Naive B cell (primary cell): ENCODE measurements around the gene ANKRD33. TPM values are rescaled to one million over a fixed set of nuclear protein-coding genes. Genes with fewer than 3 reads are reported as not detected.

ENCODE experiments used
- ATAC-seq, 2 donors: fragments of 150-1000 bp; cut with Tn5 transposase; 2 replicates each; pipeline ENCODE4 v1.10.0; 2021; ENCODE audit warnings: low read depth in 2 of 2, mild to moderate bottlenecking in 2 of 2, moderate library complexity in 2 of 2
- DNase-seq: peaks from one replicate; pipeline ENCODE4 v3.0.0; 2022
- H3K27ac Mint-ChIP-seq, 6 donors: one replicate each; pipeline ENCODE4 v1.8.0; 2020 to 2022; ENCODE audit warnings: mild to moderate bottlenecking in 6 of 6, mixed read lengths in 6 of 6, moderate library complexity in 5 of 6, inconsistent platforms in 2 of 6
- H3K27me3 Mint-ChIP-seq, 3 donors: one replicate each; pipeline ENCODE4 v1.8.0; 2021 to 2022; ENCODE audit warnings: mixed read lengths in 3 of 3, mild to moderate bottlenecking in 1 of 3
- H3K36me3 Mint-ChIP-seq, 2 donors: one replicate each; pipeline ENCODE4 v1.8.0; 2020 to 2022; ENCODE audit warnings: mixed read lengths in 2 of 2, inconsistent platforms in 1 of 2, mild to moderate bottlenecking in 1 of 2
- H3K4me1 Mint-ChIP-seq, 3 donors: one replicate each; pipeline ENCODE4 v1.8.0; 2020 to 2022; ENCODE audit warnings: mixed read lengths in 3 of 3, inconsistent platforms in 1 of 3, mild to moderate bottlenecking in 1 of 3, moderate library complexity in 1 of 3
- H3K4me3 Mint-ChIP-seq, 8 donors: one replicate each; pipeline ENCODE4 v1.8.0; 2020 to 2022; ENCODE audit warnings: mild to moderate bottlenecking in 8 of 8, mixed read lengths in 8 of 8, moderate library complexity in 8 of 8, inconsistent platforms in 2 of 8
- H3K9me3 Mint-ChIP-seq, 7 donors: one replicate each; pipeline ENCODE4 v1.8.0; 2020 to 2022; ENCODE audit warnings: mixed read lengths in 7 of 7, mild to moderate bottlenecking in 5 of 7, inconsistent platforms in 2 of 7, moderate library complexity in 1 of 7
- polyA plus RNA-seq, 6 donors: library from polyadenylated mRNA; unstranded; fragments of 300-500 nt; fragmentation: Illumina TruSeq; gene quantifications; one replicate each; pipeline ENCODE4 v1.2.3, GENCODE V29; 2021; ENCODE audit warnings: low read depth in 6 of 6

Gene ANKRD33
- polyA plus RNA-seq, 6 donors from 2014 or later: not detected

GRCh38 chr12:51913071-51914033, 25.4 kb downstream of the ANKRD33 start:
- Mint-ChIP-seq H3K36me3 (peaks cover 0 to 5% of the 10 kb centered on the region in 2 donors), H3K27me3 (peaks cover 11 to 61% (median 52%) of the 10 kb centered on the region in 3 donors), H3K4me1 (peaks cover 0 to 11% (median 8%) of the 10 kb centered on the region in 3 donors), H3K9me3 (no peaks in the 10 kb centered on the region), H3K4me3 (no peak overlapping the region), H3K27ac (no peak overlapping the region)
- ATAC-seq (no peak), DNase-seq (no peak)

- H3K4me3 Mint-ChIP-seq: peak overlapping the region in 1 of 8 donors; percentile 35
- H3K27ac Mint-ChIP-seq: peak overlapping the region in 1 of 6 donors; percentile 37
- DNase-seq (no peak), ATAC-seq (no peak)
- H3K9me3 Mint-ChIP-seq: no peaks in the 10 kb centered on the region
- H3K36me3 Mint-ChIP-seq: no peaks in the 10 kb centered on the region
- peaks cover 5 to 52% (median 44%) of the 10 kb centered on the region in 3 donors for H3K27me3 Mint-ChIP-seq
- peaks cover 0 to 11% (median 8%) of the 10 kb centered on the region in 3 donors for H3K4me1 Mint-ChIP-seq
Measured at GRCh38 chr12:51914034-51914923, 26.4 kb downstream of the ANKRD33 start.

- Mint-ChIP-seq H3K27me3 (peaks cover 0 to 47% (median 36%) of the 10 kb centered on the region in 3 donors), H3K36me3 (no peaks in the 10 kb centered on the region), H3K4me1 (peaks cover 0 to 11% (median 8%) of the 10 kb centered on the region in 3 donors), H3K9me3 (no peaks in the 10 kb centered on the region), H3K4me3 (peak overlapping the region in 1 of 8 donors; percentile 29), H3K27ac (no peak overlapping the region)
- ATAC-seq (no peak), DNase-seq (no peak)
Measured at GRCh38 chr12:51915003-51915625, 27.2 kb downstream of the ANKRD33 start.

- no peak overlapping the region for H3K4me3 Mint-ChIP-seq
Measured at GRCh38 chr12:51915951-51916350, 28.0 kb downstream of the ANKRD33 start.

GRCh38 chr12:51917041-51917590, 29.2 kb downstream of the ANKRD33 start:
- Mint-ChIP-seq H3K9me3 (no peaks in the 10 kb centered on the region), H3K27ac (peak overlapping the region in 1 of 6 donors; percentile 58), H3K4me1 (peaks cover 2 to 7% (median 3%) of the 10 kb centered on the region in 3 donors), H3K4me3 (no peak overlapping the region), H3K36me3 (no peaks in the 10 kb centered on the region), H3K27me3 (peaks cover 0 to 27% (median 15%) of the 10 kb centered on the region in 3 donors)
- no peak for ATAC-seq
- DNase-seq: no peak

More at GRCh38 chr12:51915951-51916350, 28.0 kb downstream of the ANKRD33 start:
- H3K4me1 Mint-ChIP-seq: peaks cover 0 to 11% (median 8%) of the 10 kb centered on the region in 3 donors
- DNase-seq: no peak
- H3K36me3 Mint-ChIP-seq: no peaks in the 10 kb centered on the region
- H3K27ac Mint-ChIP-seq: no peak overlapping the region
- H3K27me3 Mint-ChIP-seq: peaks cover 0 to 38% (median 27%) of the 10 kb centered on the region in 3 donors
- H3K9me3 Mint-ChIP-seq: no peaks in the 10 kb centered on the region
- ATAC-seq: no peak

GRCh38 chr12:51917746-51918453, 30.0 kb downstream of the ANKRD33 start:
- no peaks in the 10 kb centered on the region for H3K9me3 Mint-ChIP-seq
- peaks cover 0 to 19% (median 8%) of the 10 kb centered on the region in 3 donors for H3K27me3 Mint-ChIP-seq
- H3K27ac Mint-ChIP-seq: no peak overlapping the region
- DNase-seq (no peak), ATAC-seq (no peak)
- H3K4me1 Mint-ChIP-seq: peaks cover 7 to 8% (median 7%) of the 10 kb centered on the region in 3 donors
- H3K4me3 Mint-ChIP-seq: no peak overlapping the region
- no peaks in the 10 kb centered on the region for H3K36me3 Mint-ChIP-seq

GRCh38 chr12:51920046-51920445, 32.1 kb downstream of the ANKRD33 start:
- ATAC-seq (no peak), DNase-seq (no peak)
- H3K27ac Mint-ChIP-seq: no peak overlapping the region
- H3K4me1 Mint-ChIP-seq: peaks cover 26 to 29% (median 29%) of the 10 kb centered on the region in 3 donors
- no peaks in the 10 kb centered on the region for H3K9me3 Mint-ChIP-seq
- H3K4me3 Mint-ChIP-seq: no peak overlapping the region
- H3K36me3 Mint-ChIP-seq: no peaks in the 10 kb centered on the region
- H3K27me3 Mint-ChIP-seq: peaks cover 0 to 9% (median 9%) of the 10 kb centered on the region in 3 donors

GRCh38 chr12:51921017-51921725, 33.3 kb downstream of the ANKRD33 start:
- Mint-ChIP-seq H3K27me3 (peaks cover 0 to 9% (median 0%) of the 10 kb centered on the region in 3 donors), H3K27ac (peak overlapping the region in 1 of 6 donors; percentile 16), H3K36me3 (no peaks in the 10 kb centered on the region), H3K4me1 (peaks cover 31 to 34% (median 32%) of the 10 kb centered on the region in 3 donors), H3K4me3 (no peak overlapping the region), H3K9me3 (no peaks in the 10 kb centered on the region)
- ATAC-seq (no peak), DNase-seq (no peak)

GRCh38 chr12:51922146-51922545, 34.2 kb downstream of the ANKRD33 start:
- H3K4me1 Mint-ChIP-seq: peaks cover 31 to 34% (median 32%) of the 10 kb centered on the region in 3 donors
- H3K9me3 Mint-ChIP-seq: no peaks in the 10 kb centered on the region
- H3K27me3 Mint-ChIP-seq: peaks cover 0 to 9% (median 0%) of the 10 kb centered on the region in 3 donors
- H3K27ac Mint-ChIP-seq: no peak overlapping the region
- no peaks in the 10 kb centered on the region for H3K36me3 Mint-ChIP-seq
- H3K4me3 Mint-ChIP-seq: peak overlapping the region in 5 of 8 donors; percentile 5 to 70 (median 34)
- ATAC-seq: no peak
- DNase-seq: no peak

GRCh38 chr12:51922762-51923505, 35.0 kb downstream of the ANKRD33 start:
- H3K36me3 Mint-ChIP-seq: no peaks in the 10 kb centered on the region
- ATAC-seq (peak; percentile 54 to 60), DNase-seq (peak; percentile 21)
- H3K4me1 Mint-ChIP-seq: peaks cover 31 to 34% (median 32%) of the 10 kb centered on the region in 3 donors
- peaks cover 0 to 9% (median 0%) of the 10 kb centered on the region in 3 donors for H3K27me3 Mint-ChIP-seq
- peak overlapping the region in 7 of 8 donors; percentile 41 to 70 (median 63) for H3K4me3 Mint-ChIP-seq
- H3K27ac Mint-ChIP-seq: peak overlapping the region in 2 of 6 donors; percentile 20 to 32
- no peaks in the 10 kb centered on the region for H3K9me3 Mint-ChIP-seq
